GM21737 (cell line): ENCODE data around the gene GINS3.
"Not testable (repeated sequence)": the region's sequence is repeated elsewhere in the genome, so short reads cannot be mapped to it uniquely, and the experiment has no call there.

ENCODE experiments used
- ATAC-seq: cut with Tn5 transposase; IDR thresholded peaks from one replicate; pipeline ENCODE4 v1.9.1; 2021; ENCODE audit warnings: mild to moderate bottlenecking, moderate library complexity; ENCODE audit not compliant: unreplicated experiment

The GINS3 gene

GRCh38 chr16:58385218-58385773, 7.0 kb upstream of the GINS3 start:
- ATAC-seq = no peak

- ATAC-seq = no peak
Measured at GRCh38 chr16:58389724-58390123, 2.5 kb upstream of the GINS3 start.

DNA sequence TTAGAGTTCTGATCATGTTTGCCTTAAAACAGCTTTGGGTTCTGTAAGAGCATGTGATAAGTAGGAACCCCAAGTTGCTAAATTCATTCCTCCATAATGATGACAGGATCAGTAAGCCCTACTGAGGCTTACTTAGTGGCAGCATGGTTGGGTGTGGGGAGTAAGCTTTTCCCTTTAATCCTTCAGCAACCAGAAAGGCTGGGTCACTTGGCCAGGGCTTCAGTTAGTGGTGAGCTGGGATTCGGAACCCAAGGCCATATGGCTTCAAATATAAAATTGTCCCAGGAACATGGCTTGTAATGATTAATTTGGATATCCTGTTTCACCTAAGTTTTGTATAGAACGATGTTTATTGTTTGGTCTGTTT, 850 bp downstream of the GINS3 start:
- peak; percentile 15 for ATAC-seq

DNA sequence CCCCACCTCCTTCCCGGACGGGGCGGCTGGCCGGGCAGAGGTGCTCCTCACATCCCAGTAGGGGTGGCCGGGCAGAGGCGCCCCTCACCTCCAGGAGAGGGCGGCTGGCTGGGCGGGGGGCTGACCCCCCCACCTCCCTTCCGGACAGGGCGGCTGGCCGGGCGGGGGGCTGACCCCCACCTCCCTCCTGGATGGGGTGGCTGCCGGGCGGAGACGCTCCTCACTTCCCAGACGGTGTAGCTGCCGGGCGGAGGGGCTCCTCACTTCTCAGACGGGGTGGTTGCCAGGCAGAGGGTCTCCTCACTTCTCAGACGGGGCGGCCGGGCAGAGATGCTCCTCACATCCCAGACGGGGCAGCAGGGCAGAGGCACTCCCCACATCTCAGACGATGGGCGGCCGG, 4.6 kb downstream of the GINS3 start:
- ATAC-seq = not testable (repeated sequence)

- ATAC-seq = no peak
Measured at GRCh38 chr16:58399718-58400633, 7.7 kb downstream of the GINS3 start.

GRCh38 chr16:58401305-58401704, 9.0 kb downstream of the GINS3 start:
- ATAC-seq = not testable (repeated sequence)

DNA sequence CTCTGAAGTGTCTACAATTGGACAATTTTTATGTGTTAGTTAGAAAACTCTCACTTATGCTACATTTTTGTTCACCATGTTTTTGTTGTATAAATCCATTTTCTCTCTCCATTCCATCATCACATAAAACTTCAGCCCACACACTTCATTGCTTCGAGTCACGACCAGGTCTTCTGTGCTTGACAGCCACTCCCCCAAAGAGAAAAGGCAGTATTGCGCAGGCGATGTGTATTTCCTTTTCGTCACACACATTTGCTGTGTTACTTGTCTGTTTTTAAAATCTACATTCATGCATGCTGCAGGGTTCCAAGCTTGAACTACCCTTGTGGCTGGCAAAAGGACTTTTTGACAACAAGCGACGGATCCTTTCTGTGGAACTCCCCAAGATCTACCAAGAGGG, 10.5 kb downstream of the GINS3 start:
- no peak for ATAC-seq

- no peak for ATAC-seq
Measured at GRCh38 chr16:58409316-58409973, 17.2 kb downstream of the GINS3 start.

DNA sequence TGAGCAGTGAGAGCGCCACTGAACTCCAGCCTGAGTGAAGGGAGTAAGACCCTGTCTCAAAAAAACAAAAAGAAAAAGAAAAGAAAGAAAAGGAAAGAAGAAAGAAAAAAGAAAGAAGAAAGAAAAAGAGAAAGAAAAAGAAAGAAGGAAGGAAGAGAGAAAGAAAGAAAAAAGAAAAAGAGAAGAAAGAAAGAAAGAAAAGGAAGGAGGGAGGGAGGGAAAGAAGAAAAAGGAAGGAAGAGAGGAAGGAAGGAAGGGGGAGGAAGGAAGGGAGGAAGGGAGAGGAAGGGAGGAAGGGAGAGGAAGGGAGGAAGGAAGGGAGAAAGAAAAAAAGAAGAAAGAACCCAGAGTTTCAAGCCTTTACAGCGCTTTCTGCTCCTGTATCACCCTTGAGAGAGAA, 19.1 kb downstream of the GINS3 start:
- ATAC-seq = no peak

- ATAC-seq = no peak
Measured at GRCh38 chr16:58411736-58412614, 19.7 kb downstream of the GINS3 start.

- not testable (repeated sequence) for ATAC-seq
Measured at GRCh38 chr16:58412615-58412970, 20.3 kb downstream of the GINS3 start.

- no peak for ATAC-seq
Measured at GRCh38 chr16:58413359-58413758, 21.1 kb downstream of the GINS3 start.

DNA sequence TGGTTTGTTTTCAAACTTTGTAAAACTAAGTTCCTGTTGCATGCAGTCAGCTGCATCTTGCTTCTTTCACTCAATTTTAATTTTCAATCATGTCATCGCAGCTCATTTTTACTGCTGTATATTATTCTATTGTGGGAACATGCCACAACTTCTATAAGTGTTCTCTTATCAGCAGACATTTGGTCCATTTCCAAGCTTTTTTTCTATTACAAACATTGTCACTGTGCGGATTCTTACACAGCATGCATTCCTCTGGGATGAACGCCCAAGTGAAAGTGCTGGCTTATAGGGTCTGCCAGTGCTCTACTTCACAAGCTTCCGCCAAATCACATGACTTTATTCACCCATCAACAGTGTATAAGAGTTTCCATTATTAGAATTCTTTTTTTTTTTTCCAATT, 22.7 kb downstream of the GINS3 start:
- ATAC-seq = no peak

- ATAC-seq = not testable (repeated sequence)
Measured at GRCh38 chr16:58415961-58416360, 23.7 kb downstream of the GINS3 start.

- no peak for ATAC-seq
Measured at GRCh38 chr16:58417035-58417434, 24.8 kb downstream of the GINS3 start.

DNA sequence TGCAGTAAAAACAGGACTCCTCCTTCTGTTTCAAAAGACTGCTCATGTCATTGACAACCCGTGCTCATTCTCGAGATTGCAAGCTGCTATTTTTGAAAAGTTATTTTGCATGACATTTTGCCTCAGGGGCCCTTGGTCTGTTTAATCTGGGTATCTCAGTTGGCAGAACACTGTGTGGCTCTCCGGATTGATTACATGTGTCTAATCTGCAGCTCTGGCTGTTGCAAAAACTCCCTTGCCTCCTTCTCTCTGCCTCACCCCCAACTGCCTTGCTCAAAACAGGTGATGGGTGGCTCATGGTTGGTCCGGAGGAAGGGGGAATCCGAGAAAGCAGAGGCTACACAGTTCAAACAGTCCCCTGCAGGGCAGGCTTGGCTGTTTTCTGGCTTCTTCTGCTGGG, 25.3 kb downstream of the GINS3 start:
- ATAC-seq = no peak

- ATAC-seq = no peak
Measured at GRCh38 chr16:58418026-58418425, 25.8 kb downstream of the GINS3 start.

DNA sequence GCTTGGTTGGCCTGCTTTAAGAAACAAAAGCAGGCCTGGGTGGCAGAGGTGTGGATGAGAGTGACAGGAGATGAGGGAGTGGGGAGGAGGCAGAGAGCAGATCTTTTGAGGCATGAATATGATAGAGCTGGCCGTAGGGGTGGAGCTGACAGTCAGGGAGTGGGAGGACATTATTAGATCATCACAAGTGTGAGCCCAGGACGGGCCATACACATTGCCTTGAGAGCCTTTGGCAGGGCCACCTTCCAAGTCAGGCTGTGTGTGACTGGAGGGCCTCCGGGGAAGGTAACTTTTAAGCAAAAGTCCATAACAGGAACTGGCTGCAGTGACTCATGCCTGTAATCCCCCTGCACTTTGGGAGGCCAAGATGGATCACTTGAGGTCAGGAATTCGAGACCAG, 26.3 kb downstream of the GINS3 start:
- ATAC-seq = no peak

DNA sequence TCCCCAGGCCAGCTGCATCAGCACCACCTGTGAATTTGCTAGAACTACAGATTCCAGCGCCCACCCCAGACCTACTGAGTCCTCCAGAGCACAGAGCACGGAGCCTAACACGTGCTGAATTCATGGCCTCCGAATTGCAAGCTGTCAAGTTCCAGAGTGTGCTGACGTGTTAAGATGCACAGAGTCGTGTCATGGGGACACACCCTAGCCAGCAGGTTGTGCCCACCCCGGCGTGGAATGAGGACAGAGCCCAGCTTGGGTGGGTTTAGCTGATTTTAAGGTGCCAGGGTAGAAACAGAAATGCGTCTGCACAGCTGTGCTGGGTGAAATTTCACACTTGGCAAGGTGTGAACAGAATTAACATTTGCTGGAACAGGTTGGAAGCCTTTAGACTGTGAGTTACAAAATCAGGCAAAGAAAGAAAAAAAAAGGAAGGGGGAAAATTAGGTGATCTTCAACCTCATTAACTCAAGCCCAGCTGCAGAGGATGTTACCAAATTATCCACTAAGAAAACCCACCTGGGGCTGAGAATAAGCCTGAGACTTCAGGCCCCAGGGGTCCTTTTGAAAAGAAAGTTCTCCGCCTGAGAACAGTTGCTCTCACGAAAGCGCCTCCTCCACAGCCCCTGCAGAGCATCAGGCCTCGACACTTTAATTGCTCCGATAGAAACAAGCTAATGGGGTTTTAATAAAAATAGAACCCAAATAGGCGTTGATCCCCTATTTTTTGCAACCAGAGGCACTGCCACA, 27.1 kb downstream of the GINS3 start:
- no peak for ATAC-seq

GRCh38 chr16:58421059-58421458, 28.8 kb downstream of the GINS3 start:
- ATAC-seq = no peak
